Endothelial cell of umbilical vein (primary cell): ENCODE results near the gene SLC33A1. TPM values are rescaled to one million over a fixed set of nuclear protein-coding genes. Genes with fewer than 3 reads are reported as not detected.
A peak's percentile ranks its signal among the peaks of the same experiment; 100 is the strongest.

Source experiments
- BruUV-seq: library from RNA; stranded (reverse); fragments of 400-500 nt; replicated peaks from 2 replicates; lab custom pipeline; 2021; lab: Mats Ljungman, UMichigan
- CTCF ChIA-PET: fragments of 300-600, 350-600 bp; sonication (Branson Sonifier 250); formaldehyde crosslinking; loops from one replicate; lab custom pipeline; 2021; ENCODE audit warnings: antibody characterized with exemption, inconsistent platforms; lab: Charles Lee
- POLR2A ChIA-PET: fragments of 300-600, 350-600 bp; sonication (Branson Sonifier 250); formaldehyde crosslinking; loops from one replicate; lab custom pipeline; 2021; ENCODE audit warnings: antibody characterized with exemption, inconsistent platforms; lab: Charles Lee
- DNase-seq: peaks from one replicate; pipeline ENCODE4 v3.0.0-alpha.2; 2011; ENCODE audit warnings: low read depth, low spot score
- FAIRE-seq: peaks from 2 replicates; lab custom pipeline; 2011; peaks lifted over from hg19 to GRCh38; lab: Jason Lieb, UNC
- H2AFZ ChIP-seq: 2 replicates; pipeline ENCODE4 v1.6.0; 2012; ENCODE audit warnings: low read depth, low read length, control low read depth, inconsistent platforms
- H3K27ac ChIP-seq: 2 replicates; pipeline ENCODE4 v1.5.1; 2011; ENCODE audit warnings: low read depth, mild to moderate bottlenecking, control low read depth, low read length, moderate library complexity; ENCODE audit not compliant: insufficient read depth
- H3K27me3 ChIP-seq, 2 experiments: 2 replicates each; pipeline versions ENCODE4 v1.6.0 to v1.6.1; 2011; ENCODE audit warnings: low read length in 2 of 2, mixed read lengths in 1 of 2; ENCODE audit not compliant: control insufficient read depth in 2 of 2, insufficient read depth in 2 of 2
- H3K36me3 ChIP-seq, 2 experiments: 2 replicates in 1 of 2; 3 replicates in 1 of 2; pipeline ENCODE4 v1.5.1; 2011; ENCODE audit warnings: low read length in 2 of 2, mild to moderate bottlenecking in 1 of 2, moderate library complexity in 1 of 2; ENCODE audit not compliant: control insufficient read depth in 2 of 2, insufficient read depth in 2 of 2; ENCODE audit errors: extremely low read depth in 1 of 2
- H3K4me1 ChIP-seq: 3 replicates; pipeline ENCODE4 v1.5.1; 2011; ENCODE audit warnings: mild to moderate bottlenecking, low read length; ENCODE audit not compliant: control insufficient read depth, insufficient read depth; ENCODE audit errors: extremely low read depth
- H3K4me2 ChIP-seq: 2 replicates; pipeline ENCODE4 v1.6.1; 2011; ENCODE audit warnings: low read length, control low read depth, mixed read lengths; ENCODE audit not compliant: insufficient read depth
- H3K4me3 ChIP-seq, 3 experiments: fragments of 200-600 bp in 1 of 3; sonication (generic), shearing (Covaris generic) in 1 of 3; replicated peaks in 1 of 3; 2 replicates each; pipeline ENCODE4 v1.5.1; 2011 to 2016; ENCODE audit warnings: control low read depth in 3 of 3, low read length in 3 of 3, mild to moderate bottlenecking in 2 of 3, inconsistent platforms in 1 of 3, low read depth in 1 of 3, moderate library complexity in 1 of 3; ENCODE audit not compliant: insufficient read depth in 1 of 3
- H3K79me2 ChIP-seq: 2 replicates; pipeline ENCODE4 v1.6.0; 2012; ENCODE audit warnings: low read length, inconsistent platforms; ENCODE audit not compliant: control insufficient read depth, insufficient read depth
- H3K9ac ChIP-seq: replicated peaks from 2 replicates; pipeline ENCODE3; 2011; ENCODE audit warnings: low read length, control low read depth; ENCODE audit not compliant: insufficient read depth; ENCODE audit errors: extremely low read depth
- H3K9me1 ChIP-seq: replicated peaks from 3 replicates; pipeline ENCODE4 v1.6.0; 2011; ENCODE audit warnings: mild to moderate bottlenecking, low read length; ENCODE audit not compliant: control insufficient read depth, insufficient read depth; ENCODE audit errors: extremely low read depth
- H3K9me3 ChIP-seq: replicated peaks from 2 replicates; pipeline ENCODE4 v1.5.1; 2012; ENCODE audit warnings: low read length, inconsistent platforms; ENCODE audit not compliant: control insufficient read depth, insufficient read depth
- H4K20me1 ChIP-seq: replicated peaks from 2 replicates; pipeline ENCODE3; 2011; ENCODE audit warnings: mild to moderate bottlenecking, low read length; ENCODE audit not compliant: control insufficient read depth, insufficient read depth; ENCODE audit errors: extremely low read depth
- CTCF ChIP-seq, 2 donors: IDR thresholded peaks; 1 replicate in 1 of 2; 2 replicates in 1 of 2; pipeline ENCODE4 v1.5.1; 2011; ENCODE audit warnings: low read length in 2 of 2, mild to moderate bottlenecking in 2 of 2, moderate library complexity in 2 of 2, control low read depth in 1 of 2, inconsistent platforms in 1 of 2, low read depth in 1 of 2; ENCODE audit not compliant: insufficient read depth in 1 of 2; ENCODE audit errors: extremely low read depth in 1 of 2
- FOS ChIP-seq: IDR thresholded peaks from 2 replicates; pipeline ENCODE4 v1.6.1; 2011; ENCODE audit warnings: mild to moderate bottlenecking, low read length, moderate library complexity, borderline replicate concordance; ENCODE audit not compliant: insufficient read depth
- MYC ChIP-seq: IDR thresholded peaks from one replicate; pipeline ENCODE4 v1.6.1; 2011; ENCODE audit warnings: mild to moderate bottlenecking, low read depth, low read length
- POLR2A ChIP-seq: IDR thresholded peaks from 2 replicates; pipeline ENCODE4 v1.6.1; 2012; ENCODE audit warnings: low read depth, mild to moderate bottlenecking, control low read depth, low read length
- POLR2AphosphoS5 ChIP-seq: IDR thresholded peaks from 2 replicates; pipeline ENCODE4 v1.6.1; 2012; ENCODE audit warnings: low read depth, mild to moderate bottlenecking, control low read depth, low read length, moderate library complexity; ENCODE audit not compliant: insufficient read depth
- dilution Hi-C: fragments of 300-500 bp; cut with MboI; formaldehyde crosslinking; loops from one replicate; pipeline ENCODE4 v1.15.0; 2019; ENCODE audit warnings: low sequenced_read_pairs; ENCODE audit not compliant: extremely low pct_ligation_motif_present
- intact Hi-C: fragments of 100-400 bp; cut with micrococcal nuclease; formaldehyde crosslinking; loops from one replicate; pipeline ENCODE4 v1.10.0; 2022
- polyA plus RNA-seq, 4 experiments: library from polyadenylated mRNA; depleted of rRNA in 3 of 4; stranded (reverse) in 3 of 4; unstranded in 1 of 4; fragments of >200 nt; gene quantifications; 2 replicates each; pipeline versions ENCODE4 v1.2.1 to v1.2.3, GENCODE V29; 2011 to 2012; ENCODE audit warnings: missing spikeins in 1 of 4
- total RNA-seq: library from RNA; stranded (reverse); gene quantifications from 2 replicates; pipeline ENCODE4 v1.2.3, GENCODE V29; 2021

SLC33A1 gene
- total and polyA plus RNA-seq, 2 donors (not counting 3 experiments of a cell fraction or from before 2014, with no cell fraction given), result 28.4 to 30.3 TPM

- Histone ChIP-seq H3K9ac (peak within 1 kb of the TSS; percentile 83), H4K20me1 (no peaks in the 10 kb centered on the region), H3K4me3 (peak within 1 kb of the TSS; percentile 75 to 93 (median 84)), H3K9me3 (no peaks in the 10 kb centered on the region), H3K36me3 (no peaks in the 10 kb centered on the region), H3K79me2 (no peaks in the 10 kb centered on the region), H3K27me3 (no peaks in the 10 kb centered on the region), H3K9me1 (peaks cover 2% of the 10 kb centered on the region), H2AFZ (peak within 1 kb of the TSS; percentile 96), H3K4me1 (peaks cover 6% of the 10 kb centered on the region), H3K27ac (peak within 1 kb of the TSS; percentile 55), H3K4me2 (peak within 1 kb of the TSS; percentile 76)
- FAIRE-seq, result peak; percentile 4
- TF ChIP-seq POLR2AphosphoS5, result peak; percentile 52
- peak; percentile 22 for TF ChIP-seq POLR2A
- no peak for TF ChIP-seq MYC
- TF ChIP-seq FOS, result no peak
- TF ChIP-seq CTCF (IDR thresholded peaks at IDR 0.05; ENCODE audit: extremely low read depth in 1 of 2, insufficient read depth in 1 of 2, low read depth in 1 of 2, low read length in 2 of 2), result peak; percentile 88 to 89
- no TSS peak for BruUV-seq
- DNase-seq, result peak; percentile 73
- dilution Hi-C loops, result no loop called here
- POLR2A ChIA-PET, result interaction anchor here (1.0 to 1.6 kb wide), 4 partner anchors 47 to 67 kb away, joined by 3 to 4 read pairs (median 4); partner anchors contain the start of genes GMPS and SLC33A1
- intact Hi-C loops, result loop anchor here (1.0 to 5.0 kb wide), 4 partner anchors 48 to 86 kb away; partner anchors contain the start of genes GMPS and SLC33A1
- CTCF ChIA-PET, result interaction anchor here (0.6 to 2.5 kb wide), 61 partner anchors 8 to 344 kb away, joined by 3 to 40 read pairs (median 5); partner anchors contain the start of genes GMPS, PLCH1 and SLC33A1
Observed at GRCh38 chr3:155805802-155806618, 48.2 kb downstream of the SLC33A1 start, which contains the start of gene C3orf33. Gene C3orf33 (minus strand): TSS chr3:155806278. CDS start chr3:155806252, 26 bp downstream.
